Islet precursor cell (in vitro differentiated cells): ENCODE data around the gene TLCD3A.
A peak's percentile ranks its signal among the peaks of the same experiment; 100 is the strongest.

Source experiments
- DNase-seq: peaks from one replicate; pipeline ENCODE4 v3.0.0-alpha.2; 2018

The TLCD3A gene

DNA sequence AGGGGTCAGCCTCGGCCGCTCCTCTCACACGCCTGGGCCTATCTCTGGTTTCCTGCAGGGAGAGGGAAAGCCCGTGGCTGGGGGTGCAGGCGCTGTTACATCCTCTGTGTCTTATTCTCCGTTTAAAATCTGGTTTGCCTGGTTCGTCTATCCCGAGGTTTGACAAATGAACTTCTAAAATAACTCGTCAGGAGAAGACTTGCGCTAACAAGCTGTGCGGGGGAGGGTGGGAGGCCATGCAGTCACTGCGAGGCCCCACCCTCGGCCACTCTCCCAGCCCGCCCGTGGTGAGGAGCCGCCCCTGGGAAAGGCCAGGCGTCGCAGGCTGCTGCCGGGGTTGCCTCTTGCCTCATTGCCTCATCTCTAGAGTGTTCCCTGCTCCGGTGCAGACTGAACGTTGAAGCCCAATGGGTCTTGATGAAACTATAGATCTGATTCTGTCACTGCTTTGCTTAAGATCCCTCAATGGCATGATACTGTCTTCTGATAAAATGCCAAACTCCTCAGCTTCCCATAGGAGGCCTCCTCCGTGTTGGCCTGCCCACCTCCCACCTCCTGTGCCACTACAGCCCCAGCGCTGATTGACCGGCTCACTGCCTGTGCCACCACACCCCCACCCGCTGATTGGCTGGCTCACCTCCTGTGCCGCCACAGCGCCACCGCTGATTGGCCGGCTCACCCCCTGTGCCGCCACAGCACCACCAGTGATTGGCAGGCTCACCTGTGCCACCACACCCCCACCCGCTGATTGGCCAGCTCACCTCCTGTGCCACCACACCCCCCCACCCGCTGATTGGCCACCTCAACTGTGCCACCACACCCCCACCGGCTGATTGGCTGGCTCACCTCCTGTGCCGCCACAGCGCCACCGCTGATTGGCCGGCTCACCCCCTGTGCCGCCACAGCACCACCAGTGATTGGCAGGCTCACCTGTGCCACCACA lies 57.8 kb downstream of the TLCD3A start:
- peak; percentile 93 for DNase-seq

DNA sequence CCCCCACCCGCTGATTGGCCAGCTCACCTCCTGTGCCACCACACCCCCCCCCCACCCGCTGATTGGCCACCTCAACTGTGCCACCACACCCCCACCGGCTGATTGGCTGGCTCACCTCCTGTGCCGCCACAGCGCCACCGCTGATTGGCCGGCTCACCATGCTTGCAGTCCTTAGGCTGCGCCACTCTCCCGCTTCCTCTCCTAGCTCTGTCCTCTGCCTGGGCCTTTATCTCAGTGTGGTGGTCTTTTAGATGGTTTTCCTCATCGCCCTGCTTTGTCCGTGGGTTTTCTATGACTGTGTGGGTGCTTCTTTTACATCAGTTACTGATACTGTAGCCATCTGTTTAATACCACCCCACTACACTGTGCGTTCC lies 58.5 kb downstream of the TLCD3A start:
- peak; percentile 85 for DNase-seq

DNA sequence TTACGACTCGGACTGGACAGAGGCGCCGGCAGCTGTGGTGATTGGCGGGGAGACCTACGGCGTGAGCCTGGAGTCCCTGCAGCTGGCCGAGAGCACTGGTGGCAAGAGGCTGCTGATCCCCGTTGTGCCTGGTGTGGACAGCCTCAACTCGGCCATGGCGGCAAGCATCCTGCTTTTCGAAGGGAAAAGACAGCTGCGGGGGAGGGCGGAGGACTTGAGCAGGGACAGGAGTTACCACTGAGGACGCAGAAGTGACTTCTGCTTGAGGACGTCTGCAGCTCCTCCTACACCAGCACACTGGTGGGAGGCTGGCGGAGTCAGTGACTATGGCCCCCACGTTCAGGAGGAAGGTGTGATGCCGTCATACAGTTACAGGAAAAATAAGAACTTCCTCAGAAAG lies 59.4 kb downstream of the TLCD3A start:
- DNase-seq = peak; percentile 55

DNA sequence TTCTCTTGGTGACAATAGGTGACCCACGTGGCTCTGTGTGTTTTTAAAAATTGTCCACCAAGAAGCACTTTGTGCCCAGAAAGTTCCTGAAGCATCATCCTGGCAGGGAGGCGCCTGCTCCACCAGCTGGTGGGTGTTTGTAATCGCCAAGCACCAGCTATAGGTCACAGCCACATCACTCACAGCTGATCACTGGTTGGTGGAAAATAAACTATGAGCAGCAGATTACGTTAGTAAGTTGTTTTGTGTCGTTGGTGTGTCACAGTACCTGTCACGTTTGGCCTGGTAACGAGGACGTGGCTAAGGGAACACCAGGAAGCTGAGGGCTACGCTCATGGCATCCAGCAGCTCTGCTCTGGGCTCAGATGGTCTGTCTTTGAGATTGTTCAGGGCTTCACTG lies 59.9 kb downstream of the TLCD3A start:
- DNase-seq = peak; percentile 55
